ENCODE data around the gene FARSA. TPM values are rescaled to one million over a fixed set of nuclear protein-coding genes. Genes with fewer than 3 reads are reported as not detected.
A peak's percentile ranks its signal among the peaks of the same experiment; 100 is the strongest.

Gene FARSA
- total and polyA plus RNA-seq, 5 donors: 32.6 to 44.8 (median 42.4) TPM

GRCh38 chr19:12886969-12887747, 46.4 kb downstream of the FARSA start, which contains the start of gene KLF1:
Gene KLF1, minus strand, starts transcription at chr19:12887201. Its CDS starts 61 bp downstream, at chr19:12887140.
- Histone ChIP-seq H3K27ac (ENCODE audit: low read length) (no peak within 1 kb of the TSS), H3K9me3 (ENCODE audit: control insufficient read depth, low read length) (peaks cover 2% of the 10 kb centered on the region), H3K4me1 (ENCODE audit: control insufficient read depth, insufficient read depth, low read length) (peaks cover 6% of the 10 kb centered on the region), H3K4me3 (ENCODE audit: low read length) (no peak within 1 kb of the TSS), H3K27me3 (ENCODE audit: control insufficient read depth, insufficient read depth) (no peaks in the 10 kb centered on the region)
- DNase-seq (peak in 1 of 3 donors; percentile 38), ATAC-seq (no peak)
- WGBS: 45% methylated on average over 17 of the region's 17 CpGs
- intact Hi-C loops (cut with DNase I): loop anchor here in 1 of 4 donors (10.0 kb wide), 1 partner anchor 78 kb away; the partner anchor contains the start of gene DAND5

DNA sequence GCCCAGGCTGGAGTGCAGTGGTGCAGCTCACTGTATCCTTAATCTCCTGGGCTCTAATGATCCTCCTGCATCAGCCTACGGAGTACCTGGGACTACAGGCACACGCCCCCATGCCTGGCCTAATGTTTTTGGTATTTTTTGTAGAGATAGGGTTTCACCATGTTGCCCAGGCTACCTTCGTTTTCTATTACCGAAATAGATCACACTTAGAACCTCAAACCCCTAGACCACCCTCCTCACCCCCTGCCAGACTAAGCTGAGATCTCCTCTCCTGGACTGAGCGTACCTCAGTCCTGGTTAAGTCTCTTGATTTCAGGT, 46.9 kb downstream of the FARSA start:
- no peak for ATAC-seq

DNA sequence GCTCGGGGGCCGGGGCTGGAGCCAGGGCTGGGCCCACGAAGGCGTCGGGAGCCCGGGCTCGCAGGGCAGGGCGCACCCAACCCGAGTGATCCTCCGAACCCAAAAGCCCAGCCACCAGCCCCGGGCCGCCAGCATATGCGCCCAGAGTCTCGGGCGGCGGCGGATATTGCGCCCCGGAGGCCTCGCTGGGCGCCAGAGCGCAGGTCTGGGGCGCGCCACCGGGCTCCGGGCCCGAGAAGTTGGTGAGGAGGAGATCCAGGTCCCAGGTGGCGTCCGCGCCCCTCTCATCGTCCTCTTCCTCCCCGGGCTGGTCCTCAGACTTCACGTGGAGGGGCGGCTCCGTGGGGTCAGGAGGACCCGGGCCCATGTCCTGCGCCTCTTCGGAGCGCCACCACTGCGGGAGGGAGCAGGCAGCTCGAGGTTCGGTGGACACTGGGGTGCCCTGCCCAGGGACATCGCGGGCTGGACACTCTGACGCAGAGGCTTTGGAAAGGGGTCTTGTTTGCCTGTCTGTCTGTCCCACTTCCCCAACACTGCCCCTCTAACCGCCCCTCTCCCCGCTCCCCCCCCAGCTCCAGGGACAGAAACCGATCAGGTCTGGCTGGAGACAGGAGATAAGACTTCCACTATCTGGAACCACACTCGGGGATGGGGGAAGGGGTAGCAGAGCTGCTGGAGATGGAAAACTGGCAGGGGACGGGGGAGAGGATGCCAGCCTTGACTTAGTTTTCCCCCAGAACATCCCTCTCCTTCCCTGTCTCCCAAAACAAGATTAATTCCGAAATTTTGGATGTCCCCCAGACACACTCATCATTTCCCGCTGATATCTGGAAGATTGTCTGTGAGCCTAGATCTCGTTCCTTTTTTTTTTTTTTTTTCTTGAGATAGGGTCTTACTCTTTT, 47.5 kb downstream of the FARSA start:
- H3K4me1 ChIP-seq (ENCODE audit: control insufficient read depth, insufficient read depth, low read length): no peaks in the 10 kb centered on the region
- ATAC-seq: no peak
- intact Hi-C loops (cut with DNase I): loop anchor here in 1 of 4 donors (10.0 kb wide), 1 partner anchor 79 kb away; the partner anchor contains the start of gene DAND5
- WGBS: 3% methylated on average over 53 of the region's 53 CpGs
- peaks cover 2% of the 10 kb centered on the region for H3K9me3 ChIP-seq (ENCODE audit: control insufficient read depth, low read length)
- DNase-seq: no peak
- no peaks in the 10 kb centered on the region for H3K27me3 ChIP-seq (ENCODE audit: control insufficient read depth, insufficient read depth)
- peak overlapping the region; percentile 2 for H3K4me3 ChIP-seq (ENCODE audit: low read length)
- no peak overlapping the region for H3K27ac ChIP-seq (ENCODE audit: low read length)

More for the DNA sequence above, 46.9 kb downstream of the FARSA start:
- intact Hi-C loops (cut with DNase I): loop anchor here in 1 of 4 donors (10.0 kb wide), 1 partner anchor 78 kb away; the partner anchor contains the start of gene DAND5
- Histone ChIP-seq H3K27ac (ENCODE audit: low read length) (no peak overlapping the region), H3K4me3 (ENCODE audit: low read length) (no peak overlapping the region), H3K4me1 (ENCODE audit: control insufficient read depth, insufficient read depth, low read length) (peaks cover 2% of the 10 kb centered on the region), H3K9me3 (ENCODE audit: control insufficient read depth, low read length) (peaks cover 2% of the 10 kb centered on the region), H3K27me3 (ENCODE audit: control insufficient read depth, insufficient read depth) (no peaks in the 10 kb centered on the region)
- DNase-seq: no peak
- WGBS: 69% methylated on average over 5 of the region's 5 CpGs

DNA sequence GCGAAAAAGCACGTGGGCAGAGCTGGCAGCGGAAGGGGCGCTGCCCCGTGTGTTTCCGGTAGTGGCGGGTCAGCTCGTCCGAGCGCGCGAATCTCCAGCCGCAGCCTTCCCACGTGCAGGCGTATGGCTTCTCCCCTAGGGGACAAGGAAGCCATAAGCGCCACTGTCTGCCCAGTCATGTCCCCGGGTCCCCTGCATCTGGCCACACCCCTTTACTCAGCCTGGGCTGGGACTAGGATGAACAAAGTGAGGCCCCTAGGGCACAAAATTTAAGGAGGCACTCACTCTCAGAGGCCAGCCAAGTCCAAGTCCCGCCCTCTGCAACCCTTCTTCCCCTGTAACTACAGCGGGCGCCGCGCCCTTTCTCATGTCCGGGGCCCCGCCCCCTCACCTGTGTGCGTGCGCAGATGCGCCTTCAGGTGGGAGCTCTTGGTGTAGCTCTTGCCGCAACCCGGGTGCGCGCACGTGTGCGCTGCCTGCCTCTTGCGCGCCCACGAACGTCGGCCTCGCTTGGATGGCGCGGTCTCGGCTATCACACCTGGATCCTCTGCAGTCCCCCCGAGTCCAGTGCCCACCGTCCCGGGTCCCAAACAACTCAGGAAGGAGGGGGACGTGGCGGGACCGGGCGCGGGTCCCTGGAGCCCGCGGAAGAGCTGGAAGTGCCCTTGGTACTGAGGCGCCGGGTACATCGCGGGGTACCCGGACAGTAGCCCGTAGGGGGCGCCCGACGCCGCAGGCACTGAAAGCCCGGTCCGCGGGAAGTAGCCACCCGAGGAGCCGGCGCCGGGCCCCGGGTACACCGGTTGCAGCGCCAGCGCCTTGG, 48.4 kb downstream of the FARSA start:
- Histone ChIP-seq H3K27ac (ENCODE audit: low read length) (no peak overlapping the region), H3K27me3 (ENCODE audit: control insufficient read depth, insufficient read depth) (no peaks in the 10 kb centered on the region), H3K4me1 (ENCODE audit: control insufficient read depth, insufficient read depth, low read length) (no peaks in the 10 kb centered on the region), H3K9me3 (ENCODE audit: control insufficient read depth, low read length) (peaks cover 2% of the 10 kb centered on the region), H3K4me3 (ENCODE audit: low read length) (peak overlapping the region; percentile 2)
- ATAC-seq: peak; percentile 13 to 17
- intact Hi-C loops (cut with DNase I): loop anchor here in 1 of 4 donors (10.0 kb wide), 1 partner anchor 80 kb away; the partner anchor contains the start of gene DAND5
- DNase-seq: peak; percentile 59 to 87 (median 84)
- 4% methylated on average over 73 of the region's 73 CpGs for WGBS

- Histone ChIP-seq H3K4me1 (ENCODE audit: control insufficient read depth, insufficient read depth, low read length) (no peaks in the 10 kb centered on the region), H3K4me3 (ENCODE audit: low read length) (no peak overlapping the region)
Observed at GRCh38 chr19:12884627-12884925, 48.9 kb downstream of the FARSA start.

DNA sequence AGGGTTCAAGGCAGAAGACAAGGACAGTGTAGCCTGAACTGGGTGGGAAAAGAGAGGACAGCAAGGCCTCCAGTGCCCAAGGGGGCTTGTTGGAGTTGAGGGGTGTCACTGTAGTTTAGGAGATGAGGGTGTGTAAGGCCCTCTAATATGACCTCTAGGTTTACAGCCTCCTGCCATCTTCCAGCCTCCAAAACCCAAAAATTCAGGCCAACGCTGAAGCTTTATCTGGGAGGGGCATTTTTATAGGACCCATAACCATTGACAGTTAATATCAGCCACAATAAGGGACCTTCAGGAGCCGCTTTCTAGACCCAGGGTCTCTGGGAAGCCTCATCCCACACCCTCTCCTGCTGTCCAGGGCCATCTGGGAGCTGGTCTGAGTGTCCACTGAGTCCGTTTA, 49.3 kb downstream of the FARSA start:
- Histone ChIP-seq H3K4me1 (ENCODE audit: control insufficient read depth, insufficient read depth, low read length) (no peaks in the 10 kb centered on the region), H3K4me3 (ENCODE audit: low read length) (no peak overlapping the region), H3K9me3 (ENCODE audit: control insufficient read depth, low read length) (peaks cover 2% of the 10 kb centered on the region), H3K27me3 (ENCODE audit: control insufficient read depth, insufficient read depth) (no peaks in the 10 kb centered on the region), H3K27ac (ENCODE audit: low read length) (no peak overlapping the region)
- intact Hi-C loops (cut with DNase I): loop anchor here in 1 of 4 donors (10.0 kb wide), 1 partner anchor 81 kb away; the partner anchor contains the start of gene DAND5
- WGBS: 88% methylated on average over 3 of the region's 3 CpGs
- no peak for ATAC-seq
- DNase-seq: no peak

More at GRCh38 chr19:12884627-12884925, 48.9 kb downstream of the FARSA start:
- WGBS: 68% methylated on average over 12 of the region's 12 CpGs
- no peak overlapping the region for H3K27ac ChIP-seq (ENCODE audit: low read length)
- H3K9me3 ChIP-seq (ENCODE audit: control insufficient read depth, low read length): peaks cover 2% of the 10 kb centered on the region
- ATAC-seq (no peak), DNase-seq (no peak)
- intact Hi-C loops (cut with DNase I): loop anchor here in 1 of 4 donors (10.0 kb wide), 1 partner anchor 80 kb away; the partner anchor contains the start of gene DAND5
- H3K27me3 ChIP-seq (ENCODE audit: control insufficient read depth, insufficient read depth): no peaks in the 10 kb centered on the region

- intact Hi-C loops (cut with DNase I): loop anchor here in 1 of 4 donors (10.0 kb wide), 1 partner anchor 82 kb away; the partner anchor contains the start of gene DAND5
Observed at GRCh38 chr19:12882589-12882988, 50.9 kb downstream of the FARSA start.

GRCh38 chr19:12881172-12881808, 52.2 kb downstream of the FARSA start, which contains the start of gene DNASE2:
Gene DNASE2, minus strand, starts transcription at chr19:12881449. Its CDS starts 74 bp downstream, at chr19:12881375.
- Histone ChIP-seq H3K9me3 (ENCODE audit: control insufficient read depth, low read length) (peaks cover 2% of the 10 kb centered on the region), H3K4me1 (ENCODE audit: control insufficient read depth, insufficient read depth, low read length) (no peaks in the 10 kb centered on the region), H3K4me3 (ENCODE audit: low read length) (peak within 1 kb of the TSS; percentile 43), H3K27ac (ENCODE audit: low read length) (peak within 1 kb of the TSS; percentile 26), H3K27me3 (ENCODE audit: control insufficient read depth, insufficient read depth) (no peaks in the 10 kb centered on the region)
- peak; percentile 96 for ATAC-seq
- DNase-seq: peak; percentile 97 to 99 (median 97)
- WGBS: 0% methylated on average over 38 of the region's 38 CpGs
- intact Hi-C loops (cut with DNase I): loop anchor here in 1 of 4 donors (10.0 kb wide), 1 partner anchor 84 kb away; the partner anchor contains the start of gene DAND5

More at GRCh38 chr19:12882589-12882988, 50.9 kb downstream of the FARSA start:
- Histone ChIP-seq H3K9me3 (ENCODE audit: control insufficient read depth, low read length) (peaks cover 2% of the 10 kb centered on the region), H3K27ac (ENCODE audit: low read length) (no peak overlapping the region), H3K4me3 (ENCODE audit: low read length) (no peak overlapping the region), H3K27me3 (ENCODE audit: control insufficient read depth, insufficient read depth) (no peaks in the 10 kb centered on the region), H3K4me1 (ENCODE audit: control insufficient read depth, insufficient read depth, low read length) (no peaks in the 10 kb centered on the region)
- WGBS: 89% methylated on average over 3 of the region's 3 CpGs
- no peak for ATAC-seq
- DNase-seq: no peak

GRCh38 chr19:12880551-12881171, 52.9 kb downstream of the FARSA start:
- Histone ChIP-seq H3K27me3 (ENCODE audit: control insufficient read depth, insufficient read depth) (no peaks in the 10 kb centered on the region), H3K9me3 (ENCODE audit: control insufficient read depth, low read length) (peaks cover 2% of the 10 kb centered on the region), H3K27ac (ENCODE audit: low read length) (peak overlapping the region; percentile 26), H3K4me3 (ENCODE audit: low read length) (peak overlapping the region; percentile 43), H3K4me1 (ENCODE audit: control insufficient read depth, insufficient read depth, low read length) (no peaks in the 10 kb centered on the region)
- 17% methylated on average over 29 of the region's 29 CpGs for WGBS
- peak in 2 of 3 donors; percentile 77 for DNase-seq
- ATAC-seq: peak; percentile 41 to 47
- intact Hi-C loops (cut with DNase I): loop anchor here in 1 of 4 donors (10.0 kb wide), 1 partner anchor 84 kb away; the partner anchor contains the start of gene DAND5

Measured in right cardiac atrium (tissue), 5 donors.